Measurements from ENCODE around the gene MEIS1.

The MEIS1 gene

DNA sequence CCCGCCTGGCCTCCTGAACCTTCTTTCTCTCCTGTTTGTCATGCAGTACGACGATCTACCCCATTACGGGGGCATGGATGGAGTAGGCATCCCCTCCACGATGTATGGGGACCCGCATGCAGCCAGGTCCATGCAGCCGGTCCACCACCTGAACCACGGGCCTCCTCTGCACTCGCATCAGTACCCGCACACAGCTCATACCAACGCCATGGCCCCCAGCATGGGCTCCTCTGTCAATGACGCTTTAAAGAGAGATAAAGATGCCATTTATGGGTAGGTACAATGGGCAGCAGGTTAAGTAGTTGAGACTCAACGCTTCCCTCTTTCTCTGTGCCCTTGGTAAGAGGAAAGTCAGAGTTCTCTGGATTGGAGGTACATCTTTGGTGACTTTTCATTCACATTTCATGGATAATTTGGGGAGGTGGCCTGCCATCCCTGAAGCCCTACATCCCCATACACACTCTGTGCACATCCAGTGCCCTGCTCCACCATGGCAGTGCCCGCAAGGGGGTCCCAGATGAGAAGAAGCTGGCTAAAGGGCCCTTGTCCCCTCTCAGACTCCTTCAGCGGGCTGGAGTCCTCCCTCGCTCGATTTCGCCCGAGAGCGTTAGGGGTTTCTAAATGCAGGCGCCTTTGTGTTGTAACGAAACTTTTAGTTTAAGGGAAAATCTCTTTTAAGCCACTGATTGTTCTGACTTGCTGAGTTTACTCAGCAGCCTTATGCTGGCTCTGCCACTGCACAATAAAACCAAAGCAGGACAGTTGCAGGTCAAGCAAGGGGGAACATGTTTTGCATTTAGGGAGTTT lies 3.0 kb downstream of the MEIS1 start:
- Mint-ChIP-seq H3K27ac (no peak overlapping the region), H3K9me3 (no peaks in the 10 kb centered on the region), H3K4me3 (no peak overlapping the region), H3K36me3 (ENCODE audit: low read depth) (peaks cover 3% of the 10 kb centered on the region), H3K4me1 (ENCODE audit: low read depth) (peaks cover 24% of the 10 kb centered on the region), H3K27me3 (ENCODE audit: low read depth) (peaks cover 94% of the 10 kb centered on the region)

GRCh38 chr2:66438498-66438833 lies 3.5 kb downstream of the MEIS1 start:
- Mint-ChIP-seq H3K27me3 (ENCODE audit: low read depth) (peaks cover 90% of the 10 kb centered on the region), H3K36me3 (ENCODE audit: low read depth) (peaks cover 3% of the 10 kb centered on the region), H3K9me3 (no peaks in the 10 kb centered on the region), H3K4me1 (ENCODE audit: low read depth) (peaks cover 22% of the 10 kb centered on the region), H3K4me3 (no peak overlapping the region), H3K27ac (no peak overlapping the region)

DNA sequence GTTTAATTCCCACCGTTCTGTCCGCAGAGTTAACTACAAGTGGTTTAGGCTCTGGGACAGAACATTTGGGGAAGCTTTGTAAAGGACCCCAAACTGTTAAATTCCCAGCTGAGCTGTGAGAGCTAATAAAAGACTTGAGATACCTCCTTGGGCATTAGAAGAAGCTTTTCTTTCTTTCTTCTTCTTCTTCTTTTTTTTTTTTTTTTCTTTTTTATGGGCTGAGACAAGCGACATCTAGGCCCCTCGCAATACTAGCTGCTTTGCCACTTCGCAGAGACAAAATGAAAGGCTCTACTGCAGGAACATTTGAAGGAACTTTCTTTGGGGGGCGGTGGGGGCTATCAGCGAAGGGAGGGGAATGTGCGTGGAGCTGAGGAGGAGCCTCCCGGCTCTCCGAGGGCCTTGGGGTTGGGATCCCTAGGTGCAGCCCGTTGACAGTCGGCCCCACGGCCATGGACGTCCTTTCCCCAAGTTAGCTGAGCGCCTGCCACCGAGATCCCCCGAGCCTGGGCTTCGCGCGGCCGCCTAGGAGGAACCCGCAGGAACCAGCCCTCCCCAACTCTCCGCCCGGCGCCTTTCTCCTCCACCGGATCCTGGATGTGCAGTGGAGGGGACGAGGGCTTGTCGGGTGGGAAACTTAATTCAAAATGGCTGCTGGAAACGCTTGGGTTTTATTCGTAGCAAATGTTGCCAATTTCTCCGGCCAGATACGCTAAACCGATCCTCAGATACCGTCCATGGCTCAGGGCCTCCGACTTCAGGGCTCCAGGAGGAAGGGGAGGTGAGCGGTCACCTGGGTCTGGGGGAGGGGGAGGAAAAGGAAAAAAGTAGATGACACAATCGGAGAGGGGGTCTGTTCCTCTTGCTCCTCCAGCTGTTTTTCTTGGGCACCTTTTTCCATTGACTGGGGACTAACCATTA lies 4.2 kb downstream of the MEIS1 start:
- H3K9me3 Mint-ChIP-seq = no peaks in the 10 kb centered on the region
- H3K4me3 Mint-ChIP-seq = no peak overlapping the region
- peaks cover 90% of the 10 kb centered on the region for H3K27me3 Mint-ChIP-seq (ENCODE audit: low read depth)
- no peak overlapping the region for H3K27ac Mint-ChIP-seq
- peaks cover 3% of the 10 kb centered on the region for H3K36me3 Mint-ChIP-seq (ENCODE audit: low read depth)
- peaks cover 20% of the 10 kb centered on the region for H3K4me1 Mint-ChIP-seq (ENCODE audit: low read depth)

- Mint-ChIP-seq H3K27me3 (ENCODE audit: low read depth) (peaks cover 83% of the 10 kb centered on the region), H3K4me3 (no peak overlapping the region), H3K27ac (no peak overlapping the region), H3K4me1 (ENCODE audit: low read depth) (peaks cover 12% of the 10 kb centered on the region), H3K9me3 (no peaks in the 10 kb centered on the region), H3K36me3 (ENCODE audit: low read depth) (peaks cover 2% of the 10 kb centered on the region)
Observed at GRCh38 chr2:66439812-66440542, 5.1 kb downstream of the MEIS1 start.

DNA sequence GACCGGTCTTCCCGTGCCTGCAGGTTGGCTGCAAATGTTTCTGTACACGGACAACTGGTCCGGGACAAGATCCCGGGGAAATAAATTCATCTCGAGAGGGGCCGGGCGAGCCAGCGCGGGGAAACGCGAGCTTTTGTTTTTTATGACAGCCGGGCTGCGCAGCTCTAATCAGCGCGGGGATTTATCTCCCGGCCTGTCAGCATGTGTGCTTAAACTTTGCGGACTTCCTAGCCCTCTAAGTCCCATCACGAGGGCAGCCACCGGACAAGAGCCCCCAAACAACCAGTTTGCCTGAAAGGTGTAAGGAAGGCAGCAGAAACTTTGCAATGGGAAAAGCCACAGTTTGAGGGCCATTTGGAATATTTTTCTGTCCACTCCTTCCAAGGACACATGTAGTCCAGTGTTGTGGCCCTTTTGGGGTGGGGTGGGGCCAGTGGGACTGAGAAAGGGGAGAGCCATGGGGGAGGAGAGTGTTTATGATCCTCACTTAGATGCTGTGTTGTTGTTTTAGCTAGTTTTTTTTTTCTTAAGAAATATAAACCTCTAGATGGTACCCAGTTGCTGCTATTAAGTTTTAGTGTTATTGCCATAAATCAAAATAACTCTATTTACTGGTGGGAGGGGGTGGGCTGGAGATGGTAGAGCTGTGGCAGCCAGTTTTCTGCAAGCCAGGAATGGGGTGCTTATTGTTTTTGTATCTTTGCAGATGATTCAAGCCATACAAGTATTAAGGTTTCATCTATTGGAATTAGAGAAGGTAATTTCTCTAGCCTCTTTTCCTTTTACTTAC lies 6.0 kb downstream of the MEIS1 start:
- H3K4me3 Mint-ChIP-seq = no peak overlapping the region
- H3K4me1 Mint-ChIP-seq (ENCODE audit: low read depth) = peaks cover 6% of the 10 kb centered on the region
- H3K27me3 Mint-ChIP-seq (ENCODE audit: low read depth) = peaks cover 74% of the 10 kb centered on the region
- no peaks in the 10 kb centered on the region for H3K36me3 Mint-ChIP-seq (ENCODE audit: low read depth)
- H3K9me3 Mint-ChIP-seq = no peaks in the 10 kb centered on the region
- H3K27ac Mint-ChIP-seq = no peak overlapping the region

- Mint-ChIP-seq H3K36me3 (ENCODE audit: low read depth) (no peaks in the 10 kb centered on the region), H3K4me3 (no peak overlapping the region), H3K4me1 (ENCODE audit: low read depth) (peaks cover 4% of the 10 kb centered on the region), H3K27ac (no peak overlapping the region), H3K9me3 (no peaks in the 10 kb centered on the region), H3K27me3 (ENCODE audit: low read depth) (peaks cover 70% of the 10 kb centered on the region)
Observed at GRCh38 chr2:66441581-66442320, 6.8 kb downstream of the MEIS1 start.

- Mint-ChIP-seq H3K27ac (no peak overlapping the region), H3K36me3 (ENCODE audit: low read depth) (no peaks in the 10 kb centered on the region), H3K4me3 (no peak overlapping the region), H3K4me1 (ENCODE audit: low read depth) (peaks cover 4% of the 10 kb centered on the region), H3K27me3 (ENCODE audit: low read depth) (peaks cover 70% of the 10 kb centered on the region), H3K9me3 (no peaks in the 10 kb centered on the region)
Observed at GRCh38 chr2:66442516-66443185, 7.7 kb downstream of the MEIS1 start.

DNA sequence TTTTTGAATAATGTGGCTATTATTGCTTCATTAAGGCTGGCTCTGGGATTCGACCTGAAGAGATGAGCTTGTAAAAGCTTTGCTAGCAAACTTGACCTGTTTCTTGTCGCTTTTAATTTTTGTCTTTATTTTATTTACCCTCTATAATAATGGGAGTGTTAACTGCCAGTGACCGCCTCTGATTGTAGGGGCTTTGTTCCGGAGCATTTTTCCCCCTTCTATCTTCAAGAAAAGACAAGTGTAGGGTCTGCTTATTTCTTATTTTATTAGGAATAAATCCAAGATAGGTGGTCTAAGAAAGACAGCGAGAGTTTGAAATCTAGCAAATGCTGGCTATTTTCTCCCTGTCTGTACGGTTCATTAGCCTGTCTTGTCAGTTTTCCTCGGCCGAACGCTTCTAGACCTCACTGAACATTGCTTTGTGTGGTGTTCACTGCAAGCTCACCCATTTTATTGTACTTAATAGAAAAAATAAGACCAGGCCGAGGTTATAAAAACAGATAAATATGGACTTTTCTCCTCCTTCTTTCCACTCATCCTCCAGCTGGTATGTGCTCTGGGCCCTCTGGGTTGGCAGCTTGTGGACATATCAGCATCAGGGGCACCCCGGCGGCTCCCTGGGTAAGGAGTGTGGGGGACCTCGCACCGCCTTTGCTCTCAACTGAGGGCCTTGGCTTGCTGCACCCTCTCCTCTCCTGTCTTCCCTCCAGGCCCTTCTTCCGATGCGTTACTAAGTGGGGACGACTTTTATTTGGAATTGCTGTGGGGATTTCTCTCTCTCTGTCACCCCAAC lies 8.5 kb downstream of the MEIS1 start:
- no peak overlapping the region for H3K27ac Mint-ChIP-seq
- no peak overlapping the region for H3K4me3 Mint-ChIP-seq
- peaks cover 4% of the 10 kb centered on the region for H3K4me1 Mint-ChIP-seq (ENCODE audit: low read depth)
- H3K9me3 Mint-ChIP-seq = no peaks in the 10 kb centered on the region
- no peaks in the 10 kb centered on the region for H3K36me3 Mint-ChIP-seq (ENCODE audit: low read depth)
- peaks cover 67% of the 10 kb centered on the region for H3K27me3 Mint-ChIP-seq (ENCODE audit: low read depth)

DNA sequence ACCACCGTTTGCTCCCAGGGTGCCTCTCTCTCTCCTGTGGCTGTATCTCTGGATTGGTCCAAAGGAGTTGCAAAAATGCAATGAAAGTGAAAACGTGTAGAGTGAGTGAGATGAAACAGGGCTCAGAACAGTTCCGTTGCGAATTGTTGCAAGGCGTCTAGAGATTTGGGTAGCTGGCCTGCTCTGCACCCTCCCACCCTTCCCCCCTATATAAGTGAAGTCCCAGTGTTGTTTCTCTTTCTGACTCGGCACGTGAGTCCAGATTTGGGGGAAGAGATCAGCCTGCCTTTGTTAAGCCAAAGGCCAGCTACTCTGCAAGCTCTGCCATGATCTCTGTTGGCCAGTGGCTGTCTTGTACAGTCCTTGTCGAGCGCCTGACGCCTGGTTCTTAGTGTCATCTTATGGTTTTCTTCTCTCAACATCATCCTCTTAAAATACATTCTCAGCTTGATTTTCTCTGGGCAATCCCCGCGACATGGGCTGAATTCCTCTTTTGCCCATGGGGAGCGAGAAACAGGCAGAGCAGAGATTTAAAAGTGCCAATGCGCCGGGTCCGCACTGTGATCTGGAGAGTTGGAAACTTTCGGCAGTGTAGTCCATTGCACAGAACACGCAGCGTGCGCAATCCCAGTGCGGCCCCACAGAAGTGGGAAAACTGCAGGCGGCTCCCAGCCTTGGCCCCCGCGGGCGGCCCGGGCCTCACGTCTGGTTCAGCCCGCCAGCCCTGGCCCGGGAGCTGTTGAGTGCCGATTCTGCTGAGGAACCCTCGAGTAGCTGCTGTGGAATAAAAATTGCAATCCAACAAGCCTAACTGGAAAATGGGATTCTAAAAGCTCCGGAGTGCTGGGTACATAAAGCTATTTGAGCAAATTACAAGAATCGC lies 9.3 kb downstream of the MEIS1 start:
- Mint-ChIP-seq H3K4me3 (no peak overlapping the region), H3K36me3 (ENCODE audit: low read depth) (no peaks in the 10 kb centered on the region), H3K4me1 (ENCODE audit: low read depth) (peaks cover 4% of the 10 kb centered on the region), H3K27ac (no peak overlapping the region), H3K9me3 (no peaks in the 10 kb centered on the region), H3K27me3 (ENCODE audit: low read depth) (peaks cover 59% of the 10 kb centered on the region)

DNA sequence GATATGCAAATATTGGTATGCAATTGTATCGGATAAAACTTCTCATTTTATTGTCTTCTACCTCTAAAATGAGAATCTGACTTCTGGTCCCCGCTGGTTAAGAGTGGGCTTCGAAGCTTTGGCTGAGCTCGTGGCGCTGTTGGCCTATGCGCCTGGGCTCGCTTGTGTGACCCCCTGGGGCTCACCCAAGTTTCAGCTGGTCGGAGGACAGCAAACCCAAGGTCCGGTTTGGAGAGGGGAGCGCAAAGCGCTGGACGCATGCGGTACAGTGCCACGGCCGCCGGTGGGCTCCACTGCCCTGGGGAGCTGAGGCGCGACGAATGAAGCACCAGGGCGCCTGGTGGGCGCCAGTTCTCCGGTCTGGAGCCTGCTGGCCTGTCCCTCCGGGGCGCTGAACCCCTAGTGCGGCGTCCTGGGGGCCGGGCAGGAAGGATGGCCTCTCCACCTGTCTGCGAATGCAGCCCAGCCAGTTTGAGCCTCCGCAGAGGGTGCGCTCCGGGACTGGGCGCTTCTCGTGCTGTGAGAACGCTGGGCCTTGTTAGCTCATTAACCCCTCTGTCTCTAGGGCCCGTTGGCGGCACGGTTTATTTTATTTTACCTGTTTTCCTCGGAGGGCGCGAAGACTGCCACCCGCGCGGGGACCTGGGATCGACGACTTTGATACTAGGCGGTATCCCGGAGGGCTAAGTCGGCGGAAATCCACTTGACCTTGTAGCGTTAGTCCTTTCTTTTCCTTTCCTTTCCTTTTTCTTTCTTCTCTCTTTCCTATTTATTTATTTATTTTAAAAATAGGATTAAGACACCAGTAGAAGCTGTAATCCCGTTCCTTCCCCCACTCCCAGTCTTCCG lies 10.4 kb downstream of the MEIS1 start:
- no peak overlapping the region for H3K4me3 Mint-ChIP-seq
- no peaks in the 10 kb centered on the region for H3K9me3 Mint-ChIP-seq
- no peaks in the 10 kb centered on the region for H3K36me3 Mint-ChIP-seq (ENCODE audit: low read depth)
- H3K27ac Mint-ChIP-seq = no peak overlapping the region
- no peaks in the 10 kb centered on the region for H3K4me1 Mint-ChIP-seq (ENCODE audit: low read depth)
- H3K27me3 Mint-ChIP-seq (ENCODE audit: low read depth) = peaks cover 48% of the 10 kb centered on the region

Data from T-helper 1 cell treated with Interleukin-12 subunit alpha and Interleukin-12 subunit beta and Interleukin-4 antibody, amounts not matched to agents 30 μg/mL and 1 μg/mL, for 36 hours (primary cell).